CD8-positive, alpha-beta memory T cell (primary cell): ENCODE results near the gene C1orf105. TPM values are rescaled to one million over a fixed set of nuclear protein-coding genes. Genes with fewer than 3 reads are reported as not detected.

Experiments
- CTCF ChIA-PET: fragments of 350-600 bp; sonication (Branson Sonifier 250); formaldehyde crosslinking; loops from one replicate; lab custom pipeline; 2021; ENCODE audit warnings: antibody characterized with exemption; lab: Charles Lee
- POLR2A ChIA-PET: fragments of 350-600 bp; sonication (Branson Sonifier 250); formaldehyde crosslinking; loops from one replicate; lab custom pipeline; 2021; ENCODE audit warnings: antibody characterized with exemption; lab: Charles Lee
- DNase-seq, 5 donors: peaks; one replicate each; pipeline versions ENCODE4 v3.0.0 to v3.0.0-alpha.2; 2020 to 2022; ENCODE audit warnings: mixed read lengths in 1 of 5
- H3K27ac ChIP-seq: one replicate; pipeline ENCODE4 v1.7.0; 2013; ENCODE audit warnings: low read depth, mild to moderate bottlenecking, low read length, moderate library complexity
- H3K27me3 ChIP-seq: 2 replicates; pipeline ENCODE4 v1.7.0; 2013; ENCODE audit warnings: low read length, mild to moderate bottlenecking; ENCODE audit not compliant: insufficient read depth, poor library complexity, severe bottlenecking
- H3K36me3 ChIP-seq: 2 replicates; pipeline ENCODE4 v1.7.0; 2013; ENCODE audit warnings: mild to moderate bottlenecking, low read length, moderate library complexity; ENCODE audit not compliant: insufficient read depth
- H3K4me1 ChIP-seq: 2 replicates; pipeline ENCODE4 v1.7.0; 2013; ENCODE audit warnings: mild to moderate bottlenecking, low read length, moderate library complexity; ENCODE audit not compliant: insufficient read depth
- H3K4me3 ChIP-seq: 2 replicates; pipeline ENCODE4 v1.7.0; 2013; ENCODE audit warnings: mild to moderate bottlenecking, low read length
- H3K9me3 ChIP-seq: 2 replicates; pipeline ENCODE4 v1.7.0; 2013; ENCODE audit warnings: mild to moderate bottlenecking, low read length
- H3K27ac Mint-ChIP-seq, 8 donors: one replicate each; pipeline ENCODE4 v1.8.0; 2020 to 2021; ENCODE audit warnings: mixed read lengths in 8 of 8, mild to moderate bottlenecking in 6 of 8, inconsistent platforms in 3 of 8, moderate library complexity in 3 of 8
- H3K27me3 Mint-ChIP-seq, 2 donors: one replicate each; pipeline ENCODE4 v1.8.0; 2020 to 2021; ENCODE audit warnings: mixed read lengths in 2 of 2, mild to moderate bottlenecking in 1 of 2, moderate library complexity in 1 of 2
- H3K36me3 Mint-ChIP-seq, 3 donors: one replicate each; pipeline ENCODE4 v1.8.0; 2020 to 2021; ENCODE audit warnings: mixed read lengths in 3 of 3, inconsistent platforms in 1 of 3, mild to moderate bottlenecking in 1 of 3
- H3K4me1 Mint-ChIP-seq, 3 donors: one replicate each; pipeline ENCODE4 v1.8.0; 2020 to 2021; ENCODE audit warnings: mixed read lengths in 3 of 3, inconsistent platforms in 1 of 3, mild to moderate bottlenecking in 1 of 3
- H3K4me3 Mint-ChIP-seq, 7 donors: one replicate each; pipeline ENCODE4 v1.8.0; 2020 to 2021; ENCODE audit warnings: mixed read lengths in 7 of 7, mild to moderate bottlenecking in 6 of 7, moderate library complexity in 4 of 7, inconsistent platforms in 2 of 7
- H3K9me3 Mint-ChIP-seq, 5 donors: one replicate each; pipeline ENCODE4 v1.8.0; 2020 to 2022; ENCODE audit warnings: mixed read lengths in 5 of 5, mild to moderate bottlenecking in 3 of 5, moderate library complexity in 2 of 5, inconsistent platforms in 1 of 5
- polyA plus RNA-seq: library from polyadenylated mRNA; unstranded; fragments of 300-500 nt; fragmentation: Illumina TruSeq; gene quantifications from one replicate; pipeline ENCODE4 v1.2.3, GENCODE V29; 2021
- total RNA-seq, 2 experiments: library from RNA; stranded (reverse); gene quantifications; one replicate each; pipeline ENCODE4 v1.2.3, GENCODE V29; 2021

The C1orf105 gene
- total and polyA plus RNA-seq, 3 experiments from 2014 or later: not detected

DNA sequence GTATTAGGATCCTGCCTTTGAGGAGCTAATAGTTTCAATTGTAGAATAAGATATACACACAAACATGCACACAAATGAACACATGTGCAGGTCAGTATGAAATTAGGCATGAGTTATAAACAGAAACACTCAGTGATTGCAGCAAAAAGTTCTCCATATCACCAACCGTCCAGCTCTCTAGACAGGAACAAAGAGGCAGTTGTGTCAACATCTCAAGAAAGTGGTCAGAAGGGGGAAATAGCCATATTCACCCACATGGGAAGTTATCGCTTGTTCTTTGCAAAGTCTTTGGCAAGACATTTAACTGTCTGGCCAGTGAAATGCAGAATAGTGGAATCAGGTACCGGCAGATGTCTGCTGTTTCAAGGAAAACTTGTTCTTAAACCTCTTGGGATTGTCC is 52.8 kb downstream of the C1orf105 start:
- no peak for DNase-seq
- no peaks in the 10 kb centered on the region for H3K27me3 ChIP-seq
- H3K9me3 ChIP-seq: no peaks in the 10 kb centered on the region
- H3K9me3 Mint-ChIP-seq: no peaks in the 10 kb centered on the region
- POLR2A ChIA-PET: no interaction called here
- H3K36me3 ChIP-seq: no peaks in the 10 kb centered on the region
- H3K27ac ChIP-seq: no peak overlapping the region
- H3K4me1 Mint-ChIP-seq: no peaks in the 10 kb centered on the region
- H3K27ac Mint-ChIP-seq: no peak overlapping the region
- H3K27me3 Mint-ChIP-seq: peaks cover 1 to 11% of the 10 kb centered on the region in 2 donors
- no peak overlapping the region for H3K4me3 ChIP-seq
- CTCF ChIA-PET: interaction anchor here (0.9 kb wide), 1 partner anchor 8 kb away, joined by 4 read pairs; no protein-coding TSS in a partner anchor
- H3K4me3 Mint-ChIP-seq: no peak overlapping the region
- H3K36me3 Mint-ChIP-seq: no peaks in the 10 kb centered on the region
- H3K4me1 ChIP-seq: no peaks in the 10 kb centered on the region

DNA sequence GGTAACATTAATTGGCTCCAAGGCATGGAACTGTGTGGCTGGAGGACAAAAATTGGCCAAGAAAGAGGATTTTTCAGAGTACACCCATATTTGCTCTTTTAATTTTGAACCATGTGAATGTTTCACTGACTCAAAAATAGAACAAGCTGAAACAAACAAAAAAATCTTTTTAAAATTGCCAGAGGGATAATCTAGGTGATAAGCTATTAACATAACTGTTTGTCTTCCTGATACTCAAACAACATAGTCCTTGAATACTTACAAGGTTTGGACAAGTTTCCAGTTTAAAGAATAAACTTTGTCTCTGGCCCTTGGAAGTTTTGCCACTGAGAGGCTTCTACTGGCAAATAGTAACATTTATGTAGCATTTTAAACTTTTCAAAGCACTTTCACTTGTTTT is 53.4 kb downstream of the C1orf105 start:
- Histone ChIP-seq H3K9me3 (no peaks in the 10 kb centered on the region), H3K27me3 (no peaks in the 10 kb centered on the region), H3K4me3 (no peak overlapping the region), H3K4me1 (no peaks in the 10 kb centered on the region), H3K36me3 (no peaks in the 10 kb centered on the region), H3K27ac (no peak overlapping the region)
- H3K36me3 Mint-ChIP-seq: no peaks in the 10 kb centered on the region
- ChIA-PET CTCF (no interaction called here), POLR2A (no interaction called here)
- no peaks in the 10 kb centered on the region for H3K9me3 Mint-ChIP-seq
- H3K4me1 Mint-ChIP-seq: no peaks in the 10 kb centered on the region
- H3K4me3 Mint-ChIP-seq: no peak overlapping the region
- DNase-seq: no peak
- peaks cover 1 to 7% of the 10 kb centered on the region in 2 donors for H3K27me3 Mint-ChIP-seq
- H3K27ac Mint-ChIP-seq: no peak overlapping the region

DNA sequence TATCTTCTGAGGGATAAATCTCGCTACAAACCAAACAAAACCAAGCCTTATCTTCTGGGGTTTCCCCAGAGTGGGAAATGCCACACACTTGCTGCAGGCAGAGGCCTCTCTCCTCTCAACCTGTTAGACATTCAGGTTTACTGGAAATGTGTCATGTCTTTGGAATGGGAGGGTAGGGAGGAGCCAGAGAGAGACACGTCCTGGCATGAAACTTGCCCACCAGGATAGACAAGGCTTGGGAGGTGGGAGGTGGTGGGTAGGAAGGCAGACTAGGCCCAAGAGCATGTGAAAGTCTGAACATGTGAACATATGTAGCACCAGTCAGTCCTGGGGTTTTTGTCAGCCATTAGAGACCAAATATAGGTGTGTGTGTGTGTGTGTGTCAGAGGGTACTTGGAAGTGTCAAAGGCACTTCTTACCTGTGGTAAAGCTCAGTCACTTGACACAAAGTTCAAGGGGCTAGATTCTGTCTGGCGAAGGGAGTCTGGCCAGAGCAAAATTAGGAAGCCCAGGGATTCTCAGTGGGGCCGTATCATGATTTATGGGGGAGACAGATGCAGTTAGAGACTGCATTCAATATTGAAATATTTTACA is 55.8 kb downstream of the C1orf105 start:
- no peaks in the 10 kb centered on the region for H3K4me1 ChIP-seq
- H3K9me3 Mint-ChIP-seq: no peaks in the 10 kb centered on the region
- H3K4me1 Mint-ChIP-seq: no peaks in the 10 kb centered on the region
- no peaks in the 10 kb centered on the region for H3K9me3 ChIP-seq
- no peak overlapping the region for H3K27ac ChIP-seq
- POLR2A ChIA-PET: no interaction called here
- CTCF ChIA-PET: no interaction called here
- H3K27ac Mint-ChIP-seq: peak overlapping the region in 1 of 8 donors; percentile 64
- no peak for DNase-seq
- H3K4me3 ChIP-seq: no peak overlapping the region
- peaks cover 4 to 5% of the 10 kb centered on the region in 2 donors for H3K27me3 Mint-ChIP-seq
- H3K36me3 Mint-ChIP-seq: no peaks in the 10 kb centered on the region
- H3K27me3 ChIP-seq: no peaks in the 10 kb centered on the region
- H3K36me3 ChIP-seq: no peaks in the 10 kb centered on the region
- no peak overlapping the region for H3K4me3 Mint-ChIP-seq

DNA sequence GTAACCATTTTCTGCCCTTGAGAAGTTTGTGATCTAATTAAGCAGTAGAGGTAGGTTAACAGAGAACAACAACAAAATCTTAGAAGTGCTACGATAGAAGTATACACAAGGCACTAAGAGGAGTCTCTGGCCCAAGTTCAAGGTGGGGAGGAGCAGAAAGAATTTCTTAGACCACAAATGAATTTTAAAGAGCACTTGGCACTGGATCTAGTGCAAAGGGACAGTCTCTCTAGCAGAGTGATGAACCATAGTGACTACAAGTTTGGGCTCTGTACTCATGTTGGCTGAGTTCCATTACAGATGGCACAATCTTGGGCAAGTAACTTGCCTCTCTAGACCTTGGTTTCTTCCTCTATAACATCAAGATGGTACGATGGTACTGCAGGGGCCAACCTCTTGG is 56.7 kb downstream of the C1orf105 start:
- no peak overlapping the region for H3K4me3 Mint-ChIP-seq

DNA sequence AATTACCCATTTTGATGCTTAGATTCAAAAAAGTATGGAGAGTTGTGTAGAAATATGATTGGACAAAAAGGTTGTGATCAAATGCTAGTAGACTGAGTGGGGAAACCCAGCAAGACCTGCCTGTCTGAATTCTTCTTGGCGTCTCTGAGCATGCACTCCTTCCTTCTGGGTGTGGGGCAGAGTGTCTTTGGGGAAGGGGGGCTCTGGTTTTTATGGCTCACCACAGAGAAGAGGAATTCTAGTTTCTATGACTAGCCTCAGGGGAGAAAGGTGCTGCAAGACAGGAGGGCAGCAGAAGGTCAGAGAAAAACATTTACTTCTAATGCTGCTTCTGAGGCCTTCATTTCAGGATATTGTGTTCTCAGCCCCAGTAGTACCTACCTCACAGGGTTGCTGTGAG is 57.3 kb downstream of the C1orf105 start:
- H3K27me3 Mint-ChIP-seq: peaks cover 4 to 5% of the 10 kb centered on the region in 2 donors
- no peak for DNase-seq
- no peaks in the 10 kb centered on the region for H3K27me3 ChIP-seq
- H3K36me3 ChIP-seq: no peaks in the 10 kb centered on the region
- H3K4me1 ChIP-seq: no peaks in the 10 kb centered on the region
- no peaks in the 10 kb centered on the region for H3K36me3 Mint-ChIP-seq
- ChIA-PET POLR2A (no interaction called here), CTCF (no interaction called here)
- no peaks in the 10 kb centered on the region for H3K9me3 Mint-ChIP-seq
- no peak overlapping the region for H3K4me3 Mint-ChIP-seq
- H3K4me1 Mint-ChIP-seq: no peaks in the 10 kb centered on the region
- no peak overlapping the region for H3K4me3 ChIP-seq
- H3K27ac Mint-ChIP-seq: no peak overlapping the region
- no peak overlapping the region for H3K27ac ChIP-seq
- no peaks in the 10 kb centered on the region for H3K9me3 ChIP-seq

More for the DNA sequence above, 56.7 kb downstream of the C1orf105 start:
- Histone ChIP-seq H3K4me3 (no peak overlapping the region), H3K36me3 (no peaks in the 10 kb centered on the region), H3K4me1 (no peaks in the 10 kb centered on the region), H3K27me3 (no peaks in the 10 kb centered on the region), H3K9me3 (no peaks in the 10 kb centered on the region), H3K27ac (no peak overlapping the region)
- CTCF ChIA-PET: no interaction called here
- no peaks in the 10 kb centered on the region for H3K36me3 Mint-ChIP-seq
- H3K27ac Mint-ChIP-seq: no peak overlapping the region
- POLR2A ChIA-PET: no interaction called here
- no peak for DNase-seq
- no peaks in the 10 kb centered on the region for H3K4me1 Mint-ChIP-seq
- H3K9me3 Mint-ChIP-seq: no peaks in the 10 kb centered on the region
- peaks cover 4 to 5% of the 10 kb centered on the region in 2 donors for H3K27me3 Mint-ChIP-seq

DNA sequence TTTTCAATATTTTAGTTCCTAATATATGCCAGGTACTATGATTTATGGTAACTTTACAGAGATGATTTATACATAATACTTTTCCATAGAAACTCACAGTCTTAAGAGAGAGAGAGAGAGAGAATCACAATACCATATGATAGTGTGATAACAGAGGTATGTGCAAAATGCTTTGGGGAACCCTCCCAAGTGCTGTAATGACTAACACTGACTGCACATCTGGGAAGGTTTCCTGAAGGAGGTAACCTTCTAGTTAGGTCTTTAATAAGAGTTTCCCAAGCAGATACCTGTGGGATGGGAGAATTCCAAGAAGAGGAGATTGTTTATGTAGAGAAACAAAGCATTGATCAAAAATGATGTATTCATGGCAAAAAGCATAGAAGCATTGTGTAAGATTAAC is 58.0 kb downstream of the C1orf105 start:
- H3K27ac Mint-ChIP-seq: peak overlapping the region in 1 of 8 donors; percentile 12
- Histone ChIP-seq H3K4me3 (no peak overlapping the region), H3K36me3 (no peaks in the 10 kb centered on the region), H3K27me3 (no peaks in the 10 kb centered on the region), H3K9me3 (no peaks in the 10 kb centered on the region), H3K27ac (no peak overlapping the region), H3K4me1 (no peaks in the 10 kb centered on the region)
- H3K4me3 Mint-ChIP-seq: no peak overlapping the region
- no peak for DNase-seq
- H3K36me3 Mint-ChIP-seq: no peaks in the 10 kb centered on the region
- H3K9me3 Mint-ChIP-seq: no peaks in the 10 kb centered on the region
- CTCF ChIA-PET: no interaction called here
- H3K4me1 Mint-ChIP-seq: no peaks in the 10 kb centered on the region
- H3K27me3 Mint-ChIP-seq: peaks cover 4 to 5% of the 10 kb centered on the region in 2 donors
- POLR2A ChIA-PET: no interaction called here

DNA sequence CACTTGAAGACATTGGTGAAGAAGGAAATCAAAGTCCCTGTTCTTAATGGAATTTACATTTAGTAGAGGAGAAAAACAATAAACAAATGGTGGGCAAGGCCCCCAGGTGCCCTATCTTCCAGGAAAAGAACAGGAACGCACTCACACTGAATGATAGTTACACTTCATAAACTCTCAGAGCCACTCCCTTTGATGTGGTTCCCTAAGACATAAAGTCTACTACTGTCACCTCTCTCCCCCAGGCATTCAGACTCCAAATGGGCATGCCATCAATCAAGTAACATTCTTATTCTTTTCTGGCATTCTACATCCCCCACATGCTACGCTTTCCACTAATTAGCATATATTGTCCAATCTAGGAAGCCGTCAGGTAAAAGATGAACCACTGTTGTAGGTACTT is 59.9 kb downstream of the C1orf105 start:
- Histone ChIP-seq H3K9me3 (no peaks in the 10 kb centered on the region), H3K27me3 (no peaks in the 10 kb centered on the region), H3K4me3 (no peak overlapping the region), H3K36me3 (no peaks in the 10 kb centered on the region), H3K4me1 (no peaks in the 10 kb centered on the region), H3K27ac (no peak overlapping the region)
- Mint-ChIP-seq H3K27me3 (peaks cover 3 to 4% of the 10 kb centered on the region in 2 donors), H3K4me3 (no peak overlapping the region), H3K9me3 (no peaks in the 10 kb centered on the region), H3K4me1 (no peaks in the 10 kb centered on the region), H3K36me3 (no peaks in the 10 kb centered on the region), H3K27ac (no peak overlapping the region)
- POLR2A ChIA-PET: no interaction called here
- CTCF ChIA-PET: no interaction called here
- DNase-seq: no peak

DNA sequence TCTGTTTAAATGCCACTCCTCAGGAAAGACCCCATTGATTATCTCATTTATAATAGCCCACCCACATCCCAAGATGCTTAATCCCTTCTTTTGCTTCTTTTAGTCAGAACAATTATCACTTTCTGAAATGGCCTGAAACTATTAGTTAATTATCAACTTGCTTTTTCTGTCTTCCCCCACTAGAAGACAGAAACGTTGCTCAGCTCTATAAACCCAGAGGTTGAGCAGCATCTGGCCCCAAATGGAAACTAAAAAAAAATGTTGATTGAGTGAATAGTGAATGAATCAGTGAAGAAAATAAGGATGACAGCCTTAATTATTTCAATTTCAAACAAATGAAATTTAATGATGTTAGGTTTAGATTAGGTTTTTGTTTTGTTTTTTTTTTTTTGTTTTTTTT is 61.6 kb downstream of the C1orf105 start:
- Histone ChIP-seq H3K9me3 (no peaks in the 10 kb centered on the region), H3K36me3 (no peaks in the 10 kb centered on the region), H3K4me3 (no peak overlapping the region), H3K4me1 (no peaks in the 10 kb centered on the region), H3K27me3 (no peaks in the 10 kb centered on the region), H3K27ac (no peak overlapping the region)
- CTCF ChIA-PET: interaction anchor here (1.1 kb wide), 1 partner anchor 9 kb away, joined by 4 read pairs; no protein-coding TSS in a partner anchor
- no peak overlapping the region for H3K27ac Mint-ChIP-seq
- DNase-seq: no peak
- no peaks in the 10 kb centered on the region for H3K9me3 Mint-ChIP-seq
- peaks cover 3 to 7% of the 10 kb centered on the region in 2 donors for H3K27me3 Mint-ChIP-seq
- no peaks in the 10 kb centered on the region for H3K4me1 Mint-ChIP-seq
- no peak overlapping the region for H3K4me3 Mint-ChIP-seq
- POLR2A ChIA-PET: no interaction called here
- H3K36me3 Mint-ChIP-seq: no peaks in the 10 kb centered on the region
